Body of pancreas (tissue), 4 donors: ENCODE data around the gene TMA7. TPM values are rescaled to one million over a fixed set of nuclear protein-coding genes. Genes with fewer than 3 reads are reported as not detected.
A peak's percentile ranks its signal among the peaks of the same experiment; 100 is the strongest.

Experiments used
- ATAC-seq: fragments of 150-250 bp; one replicate; pipeline ENCODE4 v1.9.1; 2016
- DNase-seq, 4 donors: peaks; one replicate each; pipeline ENCODE4 v3.0.0-alpha.2; 2019
- H3K27ac ChIP-seq, 4 donors: fragments of 200-600 bp; sonication (generic); 1 replicate in 3 of 4; 2 replicates in 1 of 4; pipeline versions ENCODE4 v1.5.1 to v1.6.1; 2016 to 2019; ENCODE audit warnings: mild to moderate bottlenecking in 1 of 4, mixed read lengths in 1 of 4, moderate library complexity in 1 of 4
- H3K27me3 ChIP-seq, 2 donors: fragments of 200-600 bp; sonication (generic); one replicate each; pipeline ENCODE4 v1.6.0; 2016; ENCODE audit warnings: mild to moderate bottlenecking in 1 of 2
- H3K36me3 ChIP-seq, 2 donors: fragments of 200-600 bp; sonication (generic); replicated peaks in 1 of 2; 2 replicates each; pipeline ENCODE4 v1.5.1; 2016; ENCODE audit warnings: low read depth in 2 of 2; ENCODE audit not compliant: insufficient read depth in 1 of 2
- H3K4me1 ChIP-seq: fragments of 200-600 bp; sonication (generic); one replicate; pipeline ENCODE4 v1.6.0; 2016
- H3K4me3 ChIP-seq, 2 donors: fragments of 200-600 bp; sonication (generic); 1 replicate in 1 of 2; 2 replicates in 1 of 2; pipeline ENCODE4 v1.5.1; 2016 to 2019
- H3K9me3 ChIP-seq, 3 donors: fragments of 200-600 bp; sonication (generic); 1 replicate in 2 of 3; 2 replicates in 1 of 3; pipeline ENCODE4 v1.5.1; 2016
- POLR2A ChIP-seq, 3 donors: fragments of 450-650 bp; IDR thresholded peaks; one replicate each; pipeline ENCODE4 v1.6.1; 2016; ENCODE audit warnings: antibody characterized with exemption in 3 of 3, mild to moderate bottlenecking in 2 of 3
- WGBS, 2 donors: methylation state at CpG; one replicate each; pipeline ENCODE4 v1.1.5; 2017; 5-methylcytosine and 5-hydroxymethylcytosine counted together
- intact Hi-C: fragments of 100-400 bp; cut with DNase I; formaldehyde crosslinking; loops from one replicate; pipeline ENCODE4 v1.15.1; 2023
- total RNA-seq, 2 donors: library from RNA; depleted of rRNA; stranded (reverse); fragments of >200 nt; gene quantifications; one replicate each; pipeline ENCODE4 v1.1.0, GENCODE V29; 2016
- TF ChIP-seq, protein P1 (sequence below), 7 experiments: fragments of 450-650 bp in 4 of 7; fragments of 200-600 bp in 3 of 7; sonication (generic) in 3 of 7; IDR thresholded peaks; one replicate each; pipeline ENCODE4 v1.5.1; 2016 to 2019; ENCODE audit warnings: antibody characterized with exemption in 7 of 7

The TMA7 gene
- total RNA-seq, 2 donors from 2014 or later: 113 to 156 TPM

DNA sequence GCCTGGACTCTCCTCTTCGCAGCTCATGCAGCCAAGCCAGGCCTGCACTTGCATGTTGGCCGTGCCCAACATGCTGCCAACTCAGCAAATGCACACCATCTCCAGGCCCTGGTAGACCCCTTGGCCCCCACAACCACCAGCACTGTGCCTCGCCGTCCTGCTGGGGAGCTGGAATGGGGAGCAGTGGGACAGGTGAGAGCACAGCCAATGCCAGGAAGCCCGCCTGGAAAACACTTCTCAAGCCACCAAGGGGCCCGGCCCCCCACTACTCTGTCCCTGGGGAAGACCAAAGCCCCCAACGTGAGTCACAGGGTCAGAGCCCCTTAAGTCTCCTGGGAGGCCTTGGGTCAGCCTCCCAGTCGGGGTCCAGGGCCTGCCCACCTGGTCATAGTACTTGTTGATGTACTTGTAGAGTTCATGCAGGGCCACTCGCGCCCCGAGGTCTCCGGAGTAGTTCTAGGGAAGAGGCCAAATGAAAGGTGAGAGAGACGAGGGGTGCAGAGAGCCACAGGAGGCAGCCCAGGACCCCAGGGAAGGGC is 34.6 kb upstream of the TMA7 start:
- WGBS, 2 donors: 77 to 83% methylated on average over 7 to 11 of the region's 13 CpGs
- Histone ChIP-seq H3K27me3 (no peaks in the 10 kb centered on the region), H3K36me3 (peaks cover 10 to 16% of the 10 kb centered on the region in 2 donors), H3K9me3 (no peaks in the 10 kb centered on the region), H3K27ac (no peak overlapping the region), H3K4me1 (peaks cover 13% of the 10 kb centered on the region), H3K4me3 (no peak overlapping the region)
- no peak for TF ChIP-seq POLR2A (IDR thresholded peaks at IDR 0.05)
- TF ChIP-seq, protein P1, sequence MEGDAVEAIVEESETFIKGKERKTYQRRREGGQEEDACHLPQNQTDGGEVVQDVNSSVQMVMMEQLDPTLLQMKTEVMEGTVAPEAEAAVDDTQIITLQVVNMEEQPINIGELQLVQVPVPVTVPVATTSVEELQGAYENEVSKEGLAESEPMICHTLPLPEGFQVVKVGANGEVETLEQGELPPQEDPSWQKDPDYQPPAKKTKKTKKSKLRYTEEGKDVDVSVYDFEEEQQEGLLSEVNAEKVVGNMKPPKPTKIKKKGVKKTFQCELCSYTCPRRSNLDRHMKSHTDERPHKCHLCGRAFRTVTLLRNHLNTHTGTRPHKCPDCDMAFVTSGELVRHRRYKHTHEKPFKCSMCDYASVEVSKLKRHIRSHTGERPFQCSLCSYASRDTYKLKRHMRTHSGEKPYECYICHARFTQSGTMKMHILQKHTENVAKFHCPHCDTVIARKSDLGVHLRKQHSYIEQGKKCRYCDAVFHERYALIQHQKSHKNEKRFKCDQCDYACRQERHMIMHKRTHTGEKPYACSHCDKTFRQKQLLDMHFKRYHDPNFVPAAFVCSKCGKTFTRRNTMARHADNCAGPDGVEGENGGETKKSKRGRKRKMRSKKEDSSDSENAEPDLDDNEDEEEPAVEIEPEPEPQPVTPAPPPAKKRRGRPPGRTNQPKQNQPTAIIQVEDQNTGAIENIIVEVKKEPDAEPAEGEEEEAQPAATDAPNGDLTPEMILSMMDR (IDR thresholded peaks at IDR 0.05): no peak
- intact Hi-C loops: no loop called here
- ATAC-seq: no peak
- DNase-seq: peak; percentile 1 to 12 (median 6)

DNA sequence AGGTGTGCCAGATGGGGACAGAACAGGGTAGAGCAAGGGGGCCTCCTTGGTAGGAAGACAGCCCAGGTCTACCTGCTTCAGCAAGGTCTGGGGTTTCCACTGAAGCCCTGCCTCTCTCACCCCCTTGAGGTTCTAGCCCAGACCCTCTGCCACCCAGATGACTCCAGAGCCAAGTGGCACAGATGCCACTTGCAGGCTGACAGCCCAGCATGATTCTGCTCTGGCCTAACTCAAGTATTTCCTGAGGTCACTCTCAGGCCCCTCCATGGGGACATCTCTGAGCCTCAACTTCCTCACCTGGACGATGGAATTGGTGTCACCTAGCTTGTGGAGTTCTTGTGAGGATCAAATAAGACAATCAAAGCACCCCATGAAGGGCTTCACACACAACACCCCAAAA is 34.1 kb upstream of the TMA7 start:
- TF ChIP-seq POLR2A (IDR thresholded peaks at IDR 0.05): no peak
- H3K27ac ChIP-seq: no peak overlapping the region
- H3K9me3 ChIP-seq: no peaks in the 10 kb centered on the region
- no peak overlapping the region for H3K4me3 ChIP-seq
- ATAC-seq (no peak), DNase-seq (peak; percentile 0 to 7 (median 4))
- H3K27me3 ChIP-seq: no peaks in the 10 kb centered on the region
- H3K4me1 ChIP-seq: peaks cover 10% of the 10 kb centered on the region
- peaks cover 10 to 16% of the 10 kb centered on the region in 2 donors for H3K36me3 ChIP-seq
- intact Hi-C loops: no loop called here
- 53 to 80% methylated on average over 1 of the region's 1 CpG for WGBS, 2 donors

DNA sequence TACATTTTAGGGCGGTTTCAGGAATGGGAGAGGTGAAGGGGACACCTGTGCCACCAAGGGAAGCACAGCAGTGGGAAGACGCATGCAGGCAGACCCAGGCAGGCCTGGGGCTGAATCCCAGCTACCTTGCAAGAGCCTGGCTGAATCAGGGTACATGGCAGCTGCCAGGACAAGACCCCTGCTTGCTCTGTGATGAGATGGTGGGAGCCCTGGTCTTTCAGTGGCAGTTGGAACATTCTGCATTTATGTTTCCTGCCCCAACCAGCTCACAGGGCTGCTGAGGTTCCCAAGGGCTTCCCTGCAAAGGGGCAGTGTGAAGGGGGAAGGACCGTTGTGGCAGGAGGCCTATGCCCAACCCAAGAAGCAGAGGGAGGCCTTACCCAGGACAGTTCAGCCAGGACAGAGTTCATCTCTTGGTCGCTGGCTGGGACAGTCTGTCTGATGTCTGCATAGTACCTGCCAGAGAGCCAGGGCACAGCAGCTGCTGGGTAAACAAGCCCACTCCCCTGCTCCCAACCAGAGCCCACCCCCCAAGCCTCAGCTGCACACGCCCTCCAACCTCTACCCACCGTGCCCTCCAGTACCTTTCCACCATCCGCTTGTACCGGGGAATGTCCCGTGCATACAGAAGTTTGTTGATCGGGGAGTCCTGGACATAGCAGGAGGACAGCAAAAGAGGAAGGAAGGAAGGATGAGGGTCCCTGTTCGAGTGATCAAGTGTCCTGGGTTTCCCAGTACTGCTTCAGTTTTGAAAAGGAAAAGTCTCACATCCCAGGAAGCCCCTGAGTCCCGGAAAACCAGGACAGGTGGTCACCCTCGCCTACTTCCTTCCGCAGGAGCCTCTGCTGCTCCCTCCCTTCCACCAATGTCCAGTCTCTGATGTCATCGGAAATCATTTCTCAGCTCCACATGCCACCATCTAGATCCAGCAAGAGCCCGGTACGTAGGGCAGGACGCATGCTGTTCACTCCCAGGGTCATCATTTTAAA is 33.3 kb upstream of the TMA7 start:
- Histone ChIP-seq H3K9me3 (no peaks in the 10 kb centered on the region), H3K27ac (no peak overlapping the region), H3K4me3 (no peak overlapping the region), H3K4me1 (peaks cover 10% of the 10 kb centered on the region), H3K36me3 (peaks cover 10 to 16% of the 10 kb centered on the region in 2 donors), H3K27me3 (no peaks in the 10 kb centered on the region)
- DNase-seq: peak in 3 of 4 donors; percentile 1 to 9 (median 2)
- WGBS, 2 donors: 83 to 87% methylated on average over 18 of the region's 18 CpGs
- TF ChIP-seq POLR2A (IDR thresholded peaks at IDR 0.05): no peak
- TF ChIP-seq, protein P1 (IDR thresholded peaks at IDR 0.05): no peak
- no peak for ATAC-seq
- intact Hi-C loops: no loop called here

DNA sequence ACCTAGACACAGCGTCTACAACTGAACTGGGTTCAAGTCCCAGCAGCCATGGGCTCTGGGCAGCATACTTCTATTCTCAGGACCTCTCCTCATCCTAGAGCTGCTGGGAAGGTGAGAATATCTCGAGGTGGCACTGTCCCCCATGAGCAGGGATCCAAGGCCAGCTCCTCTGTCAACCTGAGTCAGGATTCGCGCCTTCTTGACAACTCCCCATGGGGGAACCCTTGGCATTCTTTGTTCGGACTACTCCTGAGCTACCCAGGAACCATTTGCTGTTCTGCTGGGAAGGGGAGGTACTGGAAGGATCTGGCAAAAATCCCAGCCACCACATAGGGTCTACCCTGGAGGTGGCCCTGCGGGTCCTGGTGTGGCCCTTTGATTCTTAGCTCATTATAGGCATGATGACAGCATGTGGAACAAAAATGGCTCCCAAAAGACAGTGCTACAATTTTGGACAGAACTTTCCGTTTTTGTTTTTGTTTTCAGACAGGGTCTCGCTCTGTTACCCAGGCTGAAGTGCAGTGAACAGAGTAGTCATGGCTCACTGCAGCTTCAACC is 32.4 kb upstream of the TMA7 start:
- intact Hi-C loops: no loop called here
- WGBS, 2 donors: 81 to 82% methylated on average over 8 of the region's 8 CpGs
- H3K27ac ChIP-seq: no peak overlapping the region
- ATAC-seq: no peak
- peak in 2 of 4 donors; percentile 0 to 4 for DNase-seq
- TF ChIP-seq, protein P1 (IDR thresholded peaks at IDR 0.05): no peak
- TF ChIP-seq POLR2A (IDR thresholded peaks at IDR 0.05): no peak
- H3K4me1 ChIP-seq: peaks cover 1% of the 10 kb centered on the region
- H3K4me3 ChIP-seq: no peak overlapping the region
- peaks cover 16 to 18% of the 10 kb centered on the region in 2 donors for H3K36me3 ChIP-seq
- no peaks in the 10 kb centered on the region for H3K27me3 ChIP-seq
- H3K9me3 ChIP-seq: no peaks in the 10 kb centered on the region

DNA sequence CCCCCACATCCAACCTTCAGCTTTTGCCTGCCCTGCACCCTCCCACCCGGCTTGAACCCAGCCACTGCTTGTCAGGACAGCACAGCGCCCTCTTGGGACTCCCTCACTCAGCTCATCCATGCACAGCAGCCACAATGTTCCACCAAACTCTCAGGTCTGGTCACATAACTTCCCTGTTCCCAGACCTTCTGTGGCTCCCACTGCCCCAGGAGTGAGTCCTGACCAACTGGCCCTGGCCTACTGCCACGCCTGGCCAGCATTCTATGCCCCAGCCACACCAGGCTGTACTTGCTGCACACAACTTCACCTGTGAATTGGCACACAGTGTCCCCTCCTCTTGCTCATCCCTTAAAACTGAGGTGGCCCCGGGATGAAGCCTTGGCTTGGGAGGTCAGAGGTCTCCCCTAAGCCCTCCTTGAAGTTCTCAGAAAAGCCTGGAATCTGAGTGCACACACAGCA is 31.2 kb upstream of the TMA7 start:
- H3K4me3 ChIP-seq: no peak overlapping the region
- no peaks in the 10 kb centered on the region for H3K9me3 ChIP-seq
- ATAC-seq: no peak
- DNase-seq: peak in 3 of 4 donors; percentile 4 to 9 (median 8)
- H3K4me1 ChIP-seq: no peaks in the 10 kb centered on the region
- no peak overlapping the region for H3K27ac ChIP-seq
- no peak for TF ChIP-seq POLR2A (IDR thresholded peaks at IDR 0.05)
- TF ChIP-seq, protein P1 (IDR thresholded peaks at IDR 0.05): no peak
- no peaks in the 10 kb centered on the region for H3K27me3 ChIP-seq
- H3K36me3 ChIP-seq: peaks cover 16 to 18% of the 10 kb centered on the region in 2 donors
- intact Hi-C loops: no loop called here
- 90% methylated on average over 4 of the region's 4 CpGs for WGBS, 2 donors
